K562 (cell line): ENCODE data around the gene ADGRG1. TPM values are rescaled to one million over a fixed set of nuclear protein-coding genes. Genes with fewer than 3 reads are reported as not detected.

Experiments used
- ATAC-seq: fragments of 200-7000 bp; cut with Tn5 transposase; 3 replicates; pipeline ENCODE4 v1.9.1; 2020; ENCODE audit warnings: moderate library complexity
- BruUV-seq: library from RNA; stranded (reverse); fragments of 400-500 nt; replicated peaks from 2 replicates; lab custom pipeline; 2021; lab: Mats Ljungman, UMichigan
- CTCF ChIA-PET: fragments of 300-600 bp; formaldehyde crosslinking; extraction: SDS; loops from one replicate; lab custom pipeline; 2021; ENCODE audit warnings: low intra/inter-chr PET ratio; lab: Yijun Ruan, JAX
- POLR2A ChIA-PET: fragments of 300-600, 350-650 bp; sonication (Branson Sonifier 250); formaldehyde crosslinking; extraction: SDS; loops from one replicate; lab custom pipeline; 2021; ENCODE audit warnings: antibody characterized with exemption, inconsistent platforms; lab: Yijun Ruan, JAX
- DNase-seq, 4 experiments: peaks; one replicate each; pipeline versions ENCODE4 v3.0.0 to v3.0.0-alpha.2; 2011 to 2018; ENCODE audit warnings: low spot score in 3 of 4, mixed read lengths in 3 of 4; ENCODE audit errors: extremely low read depth in 1 of 4
- FAIRE-seq: peaks from 2 replicates; lab custom pipeline; 2011; peaks lifted over from hg19 to GRCh38; lab: Jason Lieb, UNC
- H2AFZ ChIP-seq: 2 replicates; pipeline ENCODE4 v1.6.0; 2011; ENCODE audit warnings: low read depth, low read length, control low read depth, inconsistent platforms
- H3K27ac ChIP-seq: fragments of 200-600 bp; 3 replicates; pipeline ENCODE4 v1.8.0; 2011; ENCODE audit warnings: low read depth, mild to moderate bottlenecking, control low read depth, inconsistent platforms, low read length, moderate library complexity, mixed read lengths; ENCODE audit errors: extremely low read depth
- H3K27me3 ChIP-seq, 2 experiments: fragments of 300-600 bp in 1 of 2; 2 replicates in 1 of 2; 3 replicates in 1 of 2; pipeline versions ENCODE4 v1.6.0 to v1.8.0; 2011; ENCODE audit warnings: inconsistent platforms in 2 of 2, low read length in 2 of 2, mild to moderate bottlenecking in 1 of 2, mixed read lengths in 1 of 2, moderate library complexity in 1 of 2; ENCODE audit not compliant: control insufficient read depth in 2 of 2, insufficient read depth in 2 of 2
- H3K36me3 ChIP-seq: fragments of 300-600 bp; 3 replicates; pipeline ENCODE4 v1.8.0; 2011; ENCODE audit warnings: mild to moderate bottlenecking, low read length, inconsistent platforms; ENCODE audit not compliant: control insufficient read depth, insufficient read depth
- H3K4me1 ChIP-seq, 2 experiments: fragments of 200-600 bp in 1 of 2; replicated peaks in 1 of 2; 2 replicates in 1 of 2; 3 replicates in 1 of 2; pipeline versions ENCODE4 v1.5.1 to v1.8.0; 2011; ENCODE audit warnings: inconsistent platforms in 2 of 2, low read length in 2 of 2, mild to moderate bottlenecking in 1 of 2, mixed read lengths in 1 of 2, moderate library complexity in 1 of 2; ENCODE audit not compliant: control insufficient read depth in 2 of 2, insufficient read depth in 2 of 2
- H3K4me2 ChIP-seq: 2 replicates; pipeline ENCODE4 v1.6.1; 2011; ENCODE audit warnings: low read length, control low read depth, inconsistent platforms, mixed read lengths; ENCODE audit not compliant: insufficient read depth
- H3K4me3 ChIP-seq: fragments of 200-600 bp; sonication (generic), shearing (Covaris generic); 2 replicates; pipeline ENCODE4 v1.5.1; 2016; ENCODE audit warnings: control low read depth, inconsistent platforms
- H3K79me2 ChIP-seq: fragments of 200-600 bp; 3 replicates; pipeline ENCODE4 v1.8.0; 2011; ENCODE audit warnings: low read length, inconsistent platforms; ENCODE audit not compliant: control insufficient read depth, insufficient read depth
- H3K9ac ChIP-seq, 2 experiments: 2 replicates each; pipeline versions ENCODE4 v1.6.0 to v1.6.1; 2011; ENCODE audit warnings: low read depth in 2 of 2, low read length in 2 of 2, control low read depth in 1 of 2, inconsistent platforms in 1 of 2, mild to moderate bottlenecking in 1 of 2, mixed read lengths in 1 of 2; ENCODE audit not compliant: insufficient read depth in 1 of 2
- H3K9me1 ChIP-seq: one replicate; pipeline ENCODE4 v1.6.0; 2011; ENCODE audit warnings: inconsistent platforms, mild to moderate bottlenecking, low read length, moderate library complexity; ENCODE audit not compliant: control insufficient read depth, insufficient read depth
- H3K9me3 ChIP-seq: replicated peaks from 2 replicates; pipeline ENCODE4 v1.5.1; 2011; ENCODE audit warnings: low read depth, low read length, inconsistent platforms; ENCODE audit not compliant: control insufficient read depth, insufficient read depth
- H4K20me1 ChIP-seq: replicated peaks from 2 replicates; pipeline ENCODE4 v1.6.1; 2011; ENCODE audit warnings: low read length, inconsistent platforms, mixed read lengths; ENCODE audit not compliant: control insufficient read depth, insufficient read depth
- AFF1 ChIP-seq, 2 experiments: fragments of 450-650 bp; IDR thresholded peaks; 2 replicates each; pipeline ENCODE4 v1.6.1; 2018; ENCODE audit warnings: mild to moderate bottlenecking in 2 of 2, low read depth in 1 of 2; ENCODE audit not compliant: partially characterized antibody in 2 of 2
- CEBPG ChIP-seq, 3 experiments: fragments of 200-800 bp in 1 of 3; sonication (Bioruptor generic) in 1 of 3; sonication (generic) in 1 of 3; formaldehyde crosslinking in 1 of 3; IDR thresholded peaks in 2 of 3; conservative IDR thresholded peaks in 1 of 3; 2 replicates each; pipeline versions ENCODE4 v1.6.1 to v1.8.0; 2016 to 2022; ENCODE audit warnings: missing compliant biosample characterization in 2 of 3, missing genetic modification characterization in 2 of 3, mild to moderate bottlenecking in 1 of 3, missing genetic modification reagents in 1 of 3
- MAFG ChIP-seq: fragments of 450-650 bp; conservative IDR thresholded peaks from 2 replicates; pipeline ENCODE4 v1.6.1; 2016; ENCODE audit warnings: missing genetic modification characterization, missing compliant biosample characterization
- NCOR1 ChIP-seq: fragments of 450-650 bp; IDR thresholded peaks from 2 replicates; pipeline ENCODE4 v1.6.1; 2016; ENCODE audit warnings: mild to moderate bottlenecking, moderate library complexity
- SRSF3 ChIP-seq: fragments of 200-400 bp; formaldehyde crosslinking; IDR thresholded peaks from 2 replicates; pipeline ENCODE4 v1.6.1; 2016; ENCODE audit warnings: mild to moderate bottlenecking, low read length, moderate library complexity; ENCODE audit not compliant: insufficient read depth
- STAG1 ChIP-seq: sonication (generic); formaldehyde crosslinking; IDR thresholded peaks from 2 replicates; pipeline ENCODE4 v1.5.0; 2020; ENCODE audit warnings: missing genetic modification reagents, borderline replicate concordance
- TAF7 ChIP-seq: fragments of 450-650 bp; IDR thresholded peaks from 2 replicates; pipeline ENCODE4 v1.6.1; 2016; ENCODE audit warnings: missing genetic modification characterization, missing compliant biosample characterization
- ZNF316 ChIP-seq: fragments of 450-650 bp; IDR thresholded peaks from 2 replicates; pipeline ENCODE4 v1.6.1; 2016
- ZNF408 ChIP-seq: fragments of 250-450 bp; sonication (Bioruptor Pico); IDR thresholded peaks from 2 replicates; pipeline ENCODE4 v1.4.0; 2020; ENCODE audit warnings: low read depth, mild to moderate bottlenecking, moderate library complexity
- ZNF512 ChIP-seq: IDR thresholded peaks from 2 replicates; pipeline ENCODE4 v1.6.1; 2016; ENCODE audit warnings: missing genetic modification characterization, missing compliant biosample characterization
- ZNF695 ChIP-seq: fragments of 450-650 bp; formaldehyde crosslinking; IDR thresholded peaks from 2 replicates; pipeline ENCODE4 v1.4.0; 2020; ENCODE audit warnings: mild to moderate bottlenecking, moderate library complexity
- WGBS: fragments of 100-300 bp; shearing (Covaris generic); methylation state at CpG from one replicate; pipeline ENCODE4 v1.1.6; 2016; ENCODE audit warnings: low coverage, mixed read lengths; ENCODE audit not compliant: insufficient coverage; ENCODE audit errors: missing lambda C conversion rate; 5-methylcytosine and 5-hydroxymethylcytosine counted together
- in situ Hi-C: fragments of 300-500 bp; cut with MboI; formaldehyde crosslinking; loops from 4 replicates; pipeline ENCODE4 v1.15.0; 2018; ENCODE audit warnings: inconsistent platforms, mixed read lengths
- intact Hi-C: fragments of 100-400 bp; cut with micrococcal nuclease; formaldehyde crosslinking; loops from 2 replicates; pipeline ENCODE4 v1.14.2; 2022
- polyA plus RNA-seq, 8 experiments: library from polyadenylated mRNA; depleted of rRNA in 4 of 8; stranded (reverse) in 5 of 8; unstranded in 3 of 8; fragments of >200 nt; fragmentation: Nextera tagmentation in 2 of 8; fragmentation: Illumina TruSeq in 1 of 8; extraction: Ambion mirVana in 2 of 8; extraction: Trizol in 1 of 8; gene quantifications; 2 replicates each; pipeline versions ENCODE4 v1.2.1 to v1.2.3, GENCODE V29; 2011 to 2014; ENCODE audit warnings: inconsistent platforms in 1 of 8, missing spikeins in 1 of 8
- total RNA-seq, 7 experiments: library from RNA; depleted of rRNA in 6 of 7; stranded (reverse); fragments of >200 nt in 6 of 7; fragmentation: Illumina TruSeq in 2 of 7; extraction: Trizol in 2 of 7; gene quantifications; 2 replicates each; pipeline versions ENCODE4 v1.2.1 to v1.2.3, GENCODE V29; 2011 to 2021; ENCODE audit warnings: low replicate concordance in 1 of 7

Gene ADGRG1
- total and polyA plus RNA-seq, 9 of the 15 experiments (the other 6 are each of a cell fraction or from before 2014, with no cell fraction given) = 0.04 to 0.31 (median 0.16) TPM; not detected in 6

- intact Hi-C loops (loop anchor here (2.0 to 10.0 kb wide), 2 partner anchors 24 to 228 kb away; no protein-coding TSS in a partner anchor), in situ Hi-C loops (loop anchor here (5.0 kb wide), 1 partner anchor 51 kb away; no protein-coding TSS in a partner anchor)
- Histone ChIP-seq H3K4me1 (peaks cover 22 to 38% of the 10 kb centered on the region in 2 experiments), H3K4me2 (no peak overlapping the region), H2AFZ (no peak overlapping the region; the same call in 1 of the 2 replicates), H3K79me2 (no peaks in the 10 kb centered on the region), H3K9ac (peak overlapping the region; percentile 55 to 67; a peak in 3 of 4 replicates), H4K20me1 (no peaks in the 10 kb centered on the region), H3K36me3 (no peaks in the 10 kb centered on the region), H3K27ac (no peak overlapping the region; the same call in 2 of the 3 replicates), H3K27me3 (no peaks in the 10 kb centered on the region), H3K9me1 (peaks cover 3% of the 10 kb centered on the region)
- no peak for DNase-seq
- no peak for ATAC-seq
- FAIRE-seq = no peak
- CTCF ChIA-PET = no interaction called here
- BruUV-seq = no TSS peak
- POLR2A ChIA-PET = interaction anchor here (0.7 kb wide), 1 partner anchor 65 kb away, joined by 3 read pairs; no protein-coding TSS in a partner anchor
- TF ChIP-seq ZNF408 = no peak
- no peak for TF ChIP-seq AFF1 (IDR thresholded peaks at IDR 0.05; ENCODE audit: low read depth in 1 of 2, partially characterized antibody in 2 of 2)
- no peak for TF ChIP-seq ZNF316
- no peak for TF ChIP-seq SRSF3
- no peak for TF ChIP-seq NCOR1
- TF ChIP-seq STAG1 (CRISPR knock-in tag) = no peak
- no peak for TF ChIP-seq CEBPG (CRISPR knock-in tag; IDR thresholded peaks at IDR 0.05)
- TF ChIP-seq CEBPG (tag; conservative IDR thresholded peaks at IDR 0.05 in 1 of 2, IDR thresholded peaks at IDR 0.05 in 1 of 2) = no peak
- no peak for TF ChIP-seq TAF7 (tag)
- no peak for TF ChIP-seq ZNF512 (tag)
- TF ChIP-seq ZNF695 = no peak
- TF ChIP-seq MAFG (tag) = no peak
- TF ChIP-seq, all 486 proteins: peak for 0
- Histone ChIP-seq H3K4me3 (no peak overlapping the region), H3K9me3 (no peaks in the 10 kb centered on the region)
- 71% methylated on average over 10 of the region's 11 CpGs for WGBS
These were observed 38.1 kb downstream of the ADGRG1 start for GRCh38 chr16:57666353-57667047.
